GM13977 (cell line): Measurements from ENCODE around the gene RNF130.

Experiments
- DNase-seq: peaks from one replicate; pipeline ENCODE4 v3.0.0; 2012; ENCODE audit warnings: low spot score
- in situ Hi-C: fragments of 300-500 bp; cut with MboI; formaldehyde crosslinking; loops from one replicate; pipeline ENCODE4 v1.12.0; 2022; ENCODE audit warnings: low sequenced_read_pairs, low pct_unique_long_range_greater_than_20kb, mixed read lengths, inconsistent platforms; ENCODE audit not compliant: unreplicated experiment
- TF ChIP-seq, protein P1 (sequence below): IDR thresholded peaks from 2 replicates; pipeline ENCODE4 v1.5.1; 2012; ENCODE audit warnings: mild to moderate bottlenecking, control low read depth; ENCODE audit not compliant: insufficient read depth; ENCODE audit errors: extremely low read depth, missing control alignments

The RNF130 gene

DNA sequence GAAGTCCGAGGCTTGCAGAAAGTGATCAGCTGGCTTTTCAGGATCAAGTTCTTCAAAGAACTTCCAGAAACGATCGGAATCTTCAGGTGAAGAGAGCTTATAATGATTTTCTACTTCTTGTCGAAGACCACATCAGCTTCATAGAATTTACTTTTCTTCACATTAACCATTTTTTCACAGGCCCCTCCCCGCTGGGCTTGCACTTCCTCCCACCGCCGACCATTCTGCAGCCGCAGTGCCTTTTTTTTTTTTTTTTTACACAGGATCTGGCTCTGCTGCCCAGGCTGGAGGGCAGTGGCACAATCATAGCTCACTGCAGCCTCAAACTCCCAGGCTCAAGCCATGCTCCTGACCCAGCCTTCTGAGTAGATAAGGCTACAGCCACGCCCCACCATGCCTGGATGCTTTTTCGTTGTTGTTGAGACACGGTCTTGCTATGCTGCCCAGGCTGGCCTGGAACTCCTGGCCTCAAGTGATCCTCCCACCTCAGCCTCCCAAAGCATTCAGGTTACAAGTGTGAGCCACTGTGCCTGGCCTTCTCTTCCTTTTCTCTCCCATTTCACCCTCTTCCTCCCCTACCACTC is 15.3 kb upstream of the RNF130 start:
- in situ Hi-C loops, result no loop called here
- TF ChIP-seq, protein P1, sequence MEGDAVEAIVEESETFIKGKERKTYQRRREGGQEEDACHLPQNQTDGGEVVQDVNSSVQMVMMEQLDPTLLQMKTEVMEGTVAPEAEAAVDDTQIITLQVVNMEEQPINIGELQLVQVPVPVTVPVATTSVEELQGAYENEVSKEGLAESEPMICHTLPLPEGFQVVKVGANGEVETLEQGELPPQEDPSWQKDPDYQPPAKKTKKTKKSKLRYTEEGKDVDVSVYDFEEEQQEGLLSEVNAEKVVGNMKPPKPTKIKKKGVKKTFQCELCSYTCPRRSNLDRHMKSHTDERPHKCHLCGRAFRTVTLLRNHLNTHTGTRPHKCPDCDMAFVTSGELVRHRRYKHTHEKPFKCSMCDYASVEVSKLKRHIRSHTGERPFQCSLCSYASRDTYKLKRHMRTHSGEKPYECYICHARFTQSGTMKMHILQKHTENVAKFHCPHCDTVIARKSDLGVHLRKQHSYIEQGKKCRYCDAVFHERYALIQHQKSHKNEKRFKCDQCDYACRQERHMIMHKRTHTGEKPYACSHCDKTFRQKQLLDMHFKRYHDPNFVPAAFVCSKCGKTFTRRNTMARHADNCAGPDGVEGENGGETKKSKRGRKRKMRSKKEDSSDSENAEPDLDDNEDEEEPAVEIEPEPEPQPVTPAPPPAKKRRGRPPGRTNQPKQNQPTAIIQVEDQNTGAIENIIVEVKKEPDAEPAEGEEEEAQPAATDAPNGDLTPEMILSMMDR, result no peak

DNA sequence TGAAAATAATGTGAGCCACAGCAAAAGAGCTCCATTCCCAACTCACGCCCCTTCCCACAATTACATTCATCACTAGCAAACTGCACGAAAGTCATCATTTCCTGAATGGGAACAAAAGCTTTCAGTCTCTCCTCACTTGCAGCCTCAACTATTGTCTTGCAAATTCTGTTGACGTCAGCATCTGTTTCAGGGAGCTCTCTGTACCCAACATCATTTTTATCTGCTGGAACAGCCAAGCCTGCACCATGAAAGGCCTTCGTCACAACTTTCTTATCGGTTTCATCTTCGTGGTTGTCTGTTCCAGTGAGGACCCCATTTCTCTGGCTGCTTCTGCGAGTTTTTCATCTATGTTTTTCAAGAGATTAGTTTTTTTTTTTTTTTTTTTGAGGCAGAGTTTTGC is 14.3 kb upstream of the RNF130 start:
- TF ChIP-seq, protein P1, result no peak
- in situ Hi-C loops, result no loop called here
- no peak for DNase-seq

More for the DNA sequence above, 15.3 kb upstream of the RNF130 start:
- no peak for DNase-seq

- DNase-seq, result no peak
- TF ChIP-seq, protein P1, result no peak
- in situ Hi-C loops, result no loop called here
Observed at GRCh38 chr5:180084638-180085561, 13.3 kb upstream of the RNF130 start.

DNA sequence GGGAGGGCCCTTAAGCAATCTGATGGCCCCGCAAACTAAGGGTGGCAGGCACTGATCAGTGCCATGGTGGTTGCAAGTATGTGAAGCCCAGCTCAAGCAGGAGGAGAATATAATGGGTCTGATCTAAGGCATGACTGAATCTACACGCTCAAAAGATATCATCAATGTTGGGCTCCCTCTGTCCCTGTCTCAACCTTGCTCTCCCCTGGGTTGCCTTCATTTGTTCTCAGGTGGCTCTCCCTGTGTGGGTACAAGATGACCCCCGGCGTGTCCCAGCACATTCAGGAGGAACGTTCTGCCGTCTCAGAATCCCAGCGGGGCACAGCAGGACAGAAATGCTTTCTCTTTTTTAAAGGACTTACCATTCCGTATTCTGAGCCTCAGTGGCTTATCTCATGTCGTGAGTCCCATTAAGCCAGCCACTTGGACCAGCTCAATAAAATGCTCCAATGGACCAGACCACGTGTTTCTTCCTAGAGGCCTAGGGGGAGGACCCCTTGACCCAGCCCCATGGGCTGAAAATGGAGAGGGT is 12.0 kb upstream of the RNF130 start:
- DNase-seq, result no peak
- in situ Hi-C loops, result no loop called here
- TF ChIP-seq, protein P1, result no peak

GRCh38 chr5:180082633-180083420 is 11.3 kb upstream of the RNF130 start:
- DNase-seq, result no peak
- TF ChIP-seq, protein P1, result no peak
- in situ Hi-C loops, result no loop called here

- TF ChIP-seq, protein P1, result no peak
- in situ Hi-C loops, result no loop called here
- DNase-seq, result no peak
Observed at GRCh38 chr5:180081481-180081880, 9.9 kb upstream of the RNF130 start.
